Right ventricle myocardium superior (tissue), 1 donor: ENCODE measurements around the gene MS4A13. TPM values are rescaled to one million over a fixed set of nuclear protein-coding genes. Genes with fewer than 3 reads are reported as not detected.
"Not testable (repeated sequence)": the region's sequence is repeated elsewhere in the genome, so short reads cannot be mapped to it uniquely, and the experiment has no call there.

Experiments used
- ATAC-seq: fragments of 200-7000 bp; cut with Tn5 transposase; one replicate; pipeline ENCODE4 v1.9.1; 2020; ENCODE audit warnings: mild to moderate bottlenecking; ENCODE audit not compliant: poor library complexity
- DNase-seq: peaks from one replicate; pipeline ENCODE4 v3.0.0-alpha.2; 2020
- intact Hi-C: fragments of 100-400 bp; cut with DNase I; formaldehyde crosslinking; loops from one replicate; pipeline ENCODE4 v1.11.2; 2022
- total RNA-seq: library from RNA; stranded (reverse); fragmentation: NEBNext Ultra II Directional; extraction: Animal tissue kit (Norgen Biotek cat#: 25700); gene quantifications from one replicate; pipeline ENCODE4 v1.2.1, GENCODE V29; 2021
- donor health status: DM: no; HTN: yes; CAD: no; lungs with severe emphysema.

MS4A13 gene
- total RNA-seq, 1 donor from 2014 or later = not detected

GRCh38 chr11:60528465-60528864, 13.3 kb downstream of the MS4A13 start:
- intact Hi-C loops = no loop called here
- DNase-seq = no peak
- no peak for ATAC-seq

- no peak for DNase-seq
- no peak for ATAC-seq
- intact Hi-C loops = no loop called here
Measured at GRCh38 chr11:60528934-60529333, 13.7 kb downstream of the MS4A13 start.

GRCh38 chr11:60530454-60531100, 15.4 kb downstream of the MS4A13 start:
- intact Hi-C loops = no loop called here
- DNase-seq (no peak), ATAC-seq (no peak)

GRCh38 chr11:60532383-60532782, 17.2 kb downstream of the MS4A13 start:
- ATAC-seq, intact Hi-C loops, DNase-seq: not testable (repeated sequence)

- intact Hi-C loops, DNase-seq, ATAC-seq: not testable (repeated sequence)
Measured at GRCh38 chr11:60538627-60539026, 23.4 kb downstream of the MS4A13 start.

GRCh38 chr11:60544077-60544476, 28.9 kb downstream of the MS4A13 start:
- no peak for ATAC-seq
- intact Hi-C loops = no loop called here

GRCh38 chr11:60561254-60561653, 46.1 kb downstream of the MS4A13 start:
- intact Hi-C loops = no loop called here
- no peak for DNase-seq
- ATAC-seq = no peak

More at GRCh38 chr11:60544077-60544476, 28.9 kb downstream of the MS4A13 start:
- no peak for DNase-seq

- no peak for DNase-seq
- ATAC-seq = no peak
- intact Hi-C loops = no loop called here
Measured at GRCh38 chr11:60563553-60564235, 48.5 kb downstream of the MS4A13 start.

GRCh38 chr11:60566776-60567175, 51.6 kb downstream of the MS4A13 start:
- DNase-seq = no peak
- ATAC-seq = no peak
- intact Hi-C loops = no loop called here

GRCh38 chr11:60570970-60571369, 55.8 kb downstream of the MS4A13 start:
- DNase-seq = no peak
- ATAC-seq = no peak
- intact Hi-C loops = no loop called here

GRCh38 chr11:60589611-60590010, 74.4 kb downstream of the MS4A13 start:
- DNase-seq (no peak), ATAC-seq (no peak)
- intact Hi-C loops = no loop called here

Other genes starting within 250 kb of the MS4A13 start
- gene MS4A4A, start 234.7 kb upstream of the MS4A13 start, total RNA-seq = 15.2 TPM
- gene MS4A6E, start 188.1 kb upstream of the MS4A13 start, total RNA-seq = not detected
- 11.9 TPM for gene MS4A7, start 136.9 kb upstream of the MS4A13 start, total RNA-seq
- 0.97 TPM for gene MS4A14, start 118.9 kb upstream of the MS4A13 start, total RNA-seq
- not detected for gene MS4A5, start 85.8 kb upstream of the MS4A13 start, total RNA-seq
- gene MS4A1, start 59.5 kb upstream of the MS4A13 start, total RNA-seq = not detected
- gene MS4A12, start 22.6 kb upstream of the MS4A13 start, total RNA-seq = not detected
- not detected for gene MS4A8, start 184.2 kb downstream of the MS4A13 start, total RNA-seq
- not detected for gene MS4A18, start 209.3 kb downstream of the MS4A13 start, total RNA-seq
- gene MS4A15, start 241.5 kb downstream of the MS4A13 start, total RNA-seq = not detected